GM13977 (cell line): ENCODE results near the gene CD14.

Experiments
- DNase-seq: peaks from one replicate; pipeline ENCODE4 v3.0.0; 2012; ENCODE audit warnings: low spot score
- in situ Hi-C: fragments of 300-500 bp; cut with MboI; formaldehyde crosslinking; loops from one replicate; pipeline ENCODE4 v1.12.0; 2022; ENCODE audit warnings: low sequenced_read_pairs, low pct_unique_long_range_greater_than_20kb, mixed read lengths, inconsistent platforms; ENCODE audit not compliant: unreplicated experiment
- TF ChIP-seq, protein P1 (sequence below): IDR thresholded peaks from 2 replicates; pipeline ENCODE4 v1.5.1; 2012; ENCODE audit warnings: mild to moderate bottlenecking, control low read depth; ENCODE audit not compliant: insufficient read depth; ENCODE audit errors: extremely low read depth, missing control alignments

CD14 gene

DNA sequence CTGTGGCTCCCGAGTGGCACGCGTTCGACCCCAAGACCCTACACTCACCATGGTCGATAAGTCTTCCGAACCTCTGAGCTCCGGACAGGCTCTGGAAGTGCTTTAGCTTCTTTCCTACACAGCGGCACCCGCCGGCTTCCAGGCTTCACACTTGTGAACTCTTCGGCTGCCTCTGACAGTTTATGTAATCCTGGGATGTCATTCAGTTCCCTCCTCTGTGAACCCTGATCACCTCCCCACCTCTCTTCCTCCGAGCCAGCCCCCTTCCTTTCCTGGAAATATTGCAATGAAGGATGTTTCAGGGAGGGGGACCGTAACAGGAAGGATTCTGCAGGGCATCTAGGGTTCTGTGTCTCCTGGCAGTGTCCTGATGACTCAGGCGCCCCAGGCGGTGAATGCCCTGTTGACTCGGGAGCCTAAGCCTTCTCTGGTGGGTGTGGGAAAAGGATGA, at the start of gene CD14:
TSS of gene CD14 (minus strand) at position 155 of the 451 bp plus-strand sequence. CDS start at position 51, 104 bp downstream.
- in situ Hi-C loops = loop anchor here (10.0 kb wide), 1 partner anchor 258 kb away; no protein-coding TSS in a partner anchor
- peak; percentile 15 for DNase-seq

DNA sequence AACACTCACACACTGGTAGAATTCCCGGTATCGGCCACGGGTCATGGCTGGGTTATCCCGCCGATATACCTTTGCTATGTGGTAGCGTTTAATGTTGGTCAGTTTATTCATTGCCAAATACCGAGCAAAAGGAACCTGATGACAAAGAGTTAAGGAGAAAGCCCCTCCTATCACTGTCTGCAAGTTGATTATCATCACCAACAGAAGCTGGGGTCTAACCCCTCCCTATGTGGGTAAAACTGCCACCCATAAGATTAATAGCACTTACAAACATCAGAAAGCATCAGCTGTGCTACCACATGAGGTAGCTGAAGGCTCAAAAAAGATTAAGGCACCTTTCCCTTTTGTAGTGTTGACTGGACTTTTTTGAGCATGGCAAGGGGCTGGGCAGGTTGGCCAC, 46.0 kb upstream of the CD14 start:
- in situ Hi-C loops = no loop called here
- TF ChIP-seq, protein P1, sequence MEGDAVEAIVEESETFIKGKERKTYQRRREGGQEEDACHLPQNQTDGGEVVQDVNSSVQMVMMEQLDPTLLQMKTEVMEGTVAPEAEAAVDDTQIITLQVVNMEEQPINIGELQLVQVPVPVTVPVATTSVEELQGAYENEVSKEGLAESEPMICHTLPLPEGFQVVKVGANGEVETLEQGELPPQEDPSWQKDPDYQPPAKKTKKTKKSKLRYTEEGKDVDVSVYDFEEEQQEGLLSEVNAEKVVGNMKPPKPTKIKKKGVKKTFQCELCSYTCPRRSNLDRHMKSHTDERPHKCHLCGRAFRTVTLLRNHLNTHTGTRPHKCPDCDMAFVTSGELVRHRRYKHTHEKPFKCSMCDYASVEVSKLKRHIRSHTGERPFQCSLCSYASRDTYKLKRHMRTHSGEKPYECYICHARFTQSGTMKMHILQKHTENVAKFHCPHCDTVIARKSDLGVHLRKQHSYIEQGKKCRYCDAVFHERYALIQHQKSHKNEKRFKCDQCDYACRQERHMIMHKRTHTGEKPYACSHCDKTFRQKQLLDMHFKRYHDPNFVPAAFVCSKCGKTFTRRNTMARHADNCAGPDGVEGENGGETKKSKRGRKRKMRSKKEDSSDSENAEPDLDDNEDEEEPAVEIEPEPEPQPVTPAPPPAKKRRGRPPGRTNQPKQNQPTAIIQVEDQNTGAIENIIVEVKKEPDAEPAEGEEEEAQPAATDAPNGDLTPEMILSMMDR = no peak
- DNase-seq = no peak

More for the DNA sequence above, at the start of gene CD14:
- TF ChIP-seq, protein P1 = no peak

DNA sequence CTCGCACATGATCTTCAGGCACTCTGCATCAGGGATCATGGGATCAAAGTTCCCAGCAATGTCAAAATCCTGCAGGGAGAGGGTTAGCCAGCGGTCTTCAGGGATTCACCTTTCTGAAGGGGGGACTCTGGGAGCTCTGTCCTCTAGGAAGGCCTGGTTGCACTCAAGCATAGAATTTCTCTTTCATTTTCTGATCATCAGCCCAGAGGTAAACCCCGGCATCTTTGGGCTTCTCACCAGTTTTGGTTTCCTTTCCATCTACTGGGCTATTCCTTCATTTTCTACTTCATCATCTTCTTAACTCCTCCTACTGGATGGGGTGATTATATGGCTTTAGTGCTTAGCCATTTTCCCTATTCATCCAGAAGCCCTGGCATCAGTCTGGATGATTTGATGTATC, 45.0 kb upstream of the CD14 start:
- TF ChIP-seq, protein P1 = no peak
- in situ Hi-C loops = no loop called here
- DNase-seq = no peak

GRCh38 chr5:140674629-140675028, 41.7 kb upstream of the CD14 start:
- in situ Hi-C loops = no loop called here
- TF ChIP-seq, protein P1 = no peak
- DNase-seq = no peak

DNA sequence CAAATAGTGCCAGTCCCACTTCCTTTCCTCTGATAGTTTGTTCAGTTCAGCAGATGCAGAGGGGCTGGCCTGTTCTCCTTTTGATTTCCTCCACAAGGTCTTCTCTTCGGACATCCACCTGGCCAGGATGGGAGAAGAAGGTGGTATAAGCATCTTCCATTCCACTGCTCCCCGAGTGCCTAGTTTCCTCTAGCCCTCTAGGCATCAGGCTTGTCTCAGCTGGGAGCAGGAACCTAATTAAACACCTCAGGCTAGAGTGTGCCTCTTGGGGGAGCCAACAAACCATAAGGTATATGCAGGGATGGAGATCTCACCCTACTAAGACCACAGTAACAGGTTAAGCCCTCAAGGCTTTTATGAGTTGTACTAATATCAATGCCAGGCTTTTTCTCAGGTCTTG, 41.2 kb upstream of the CD14 start:
- no peak for DNase-seq
- in situ Hi-C loops = no loop called here
- TF ChIP-seq, protein P1 = no peak

GRCh38 chr5:140673187-140673976, 40.4 kb upstream of the CD14 start, which contains the start of gene DND1:
TSS of gene DND1 (minus strand) at chr5:140673576. CDS start at chr5:140673542, 34 bp downstream.
- in situ Hi-C loops = no loop called here
- DNase-seq = no peak
- TF ChIP-seq, protein P1 = no peak
